H1 (cell line): ENCODE results near the gene DACH2. TPM values are rescaled to one million over a fixed set of nuclear protein-coding genes. Genes with fewer than 3 reads are reported as not detected.

Experiments
- CTCF ChIA-PET: fragments of 300-600 bp; sonication (Branson Sonifier 250); formaldehyde crosslinking; loops from one replicate; lab custom pipeline; 2021; ENCODE audit not compliant: partially characterized antibody; lab: Charles Lee
- POLR2A ChIA-PET: fragments of 300-600 bp; sonication (Branson Sonifier 250); formaldehyde crosslinking; loops from one replicate; lab custom pipeline; 2021; ENCODE audit warnings: inconsistent platforms; ENCODE audit not compliant: partially characterized antibody; lab: Charles Lee
- DNase-seq, 2 experiments: peaks; one replicate each; pipeline versions ENCODE4 v3.0.0 to v3.0.0-alpha.2; 2010 to 2022; ENCODE audit warnings: low spot score in 2 of 2, low read depth in 1 of 2, mixed read lengths in 1 of 2
- FAIRE-seq: peaks from 2 replicates; lab custom pipeline; 2011; peaks lifted over from hg19 to GRCh38; lab: Jason Lieb, UNC
- H2AFZ ChIP-seq: 2 replicates; pipeline ENCODE4 v1.8.1; 2012; ENCODE audit warnings: low read length, inconsistent platforms
- H2AK5ac ChIP-seq: 2 replicates; pipeline ENCODE4 v1.6.1; 2013; ENCODE audit warnings: low read depth, low read length
- H2BK120ac ChIP-seq: replicated peaks from 2 replicates; pipeline ENCODE3; 2013; ENCODE audit warnings: low read depth, low read length, inconsistent platforms
- H2BK12ac ChIP-seq: 2 replicates; pipeline ENCODE4 v1.6.1; 2013; ENCODE audit warnings: low read depth, low read length
- H2BK15ac ChIP-seq: 2 replicates; pipeline ENCODE4 v1.6.1; 2013; ENCODE audit warnings: low read length
- H2BK20ac ChIP-seq: 2 replicates; pipeline ENCODE4 v1.6.1; 2013; ENCODE audit warnings: low read length
- H2BK5ac ChIP-seq: 2 replicates; pipeline ENCODE4 v1.6.1; 2013; ENCODE audit warnings: low read depth, low read length
- H3K14ac ChIP-seq: 2 replicates; pipeline ENCODE4 v1.6.1; 2013; ENCODE audit warnings: inconsistent platforms; ENCODE audit not compliant: insufficient read length
- H3K18ac ChIP-seq: 2 replicates; pipeline ENCODE4 v1.6.1; 2013; ENCODE audit warnings: low read length; ENCODE audit errors: extremely low read depth
- H3K23ac ChIP-seq: 2 replicates; pipeline ENCODE4 v1.6.1; 2013; ENCODE audit warnings: inconsistent platforms; ENCODE audit not compliant: insufficient read length
- H3K23me2 ChIP-seq: 2 replicates; pipeline ENCODE4 v1.6.1; 2013; ENCODE audit warnings: low read depth, low read length
- H3K27ac ChIP-seq: 2 replicates; pipeline ENCODE4 v1.6.1; 2011; ENCODE audit warnings: low read depth, low read length, inconsistent platforms
- H3K27me3 ChIP-seq, 4 experiments: replicated peaks in 1 of 4; 1 replicate in 1 of 4; 2 replicates in 3 of 4; pipeline versions ENCODE4 v1.6.1 to v1.8.1; 2011 to 2013; ENCODE audit warnings: low read length in 3 of 4, mild to moderate bottlenecking in 3 of 4, inconsistent platforms in 2 of 4, mixed read lengths in 2 of 4, moderate library complexity in 1 of 4; ENCODE audit not compliant: control insufficient read depth in 3 of 4, insufficient read depth in 3 of 4; ENCODE audit errors: extremely low read depth in 1 of 4
- H3K36me3 ChIP-seq, 4 experiments: 2 replicates each; pipeline versions ENCODE4 v1.6.1 to v1.8.1; 2011 to 2013; ENCODE audit warnings: mild to moderate bottlenecking in 4 of 4, low read length in 3 of 4, moderate library complexity in 2 of 4, control low read depth in 1 of 4, inconsistent platforms in 1 of 4; ENCODE audit not compliant: insufficient read depth in 4 of 4, control insufficient read depth in 2 of 4
- H3K4ac ChIP-seq: replicated peaks from 2 replicates; pipeline ENCODE3; 2013; ENCODE audit warnings: low read length, low read depth, mixed read lengths, inconsistent platforms; ENCODE audit not compliant: insufficient read length
- H3K4me1 ChIP-seq, 4 experiments: replicated peaks in 1 of 4; 1 replicate in 1 of 4; 2 replicates in 3 of 4; pipeline versions ENCODE4 v1.6.1 to v1.8.1; 2011 to 2013; ENCODE audit warnings: low read length in 3 of 4, inconsistent platforms in 2 of 4, mixed read lengths in 1 of 4; ENCODE audit not compliant: insufficient read depth in 4 of 4, control insufficient read depth in 3 of 4
- H3K4me2 ChIP-seq, 2 experiments: 2 replicates each; pipeline versions ENCODE4 v1.6.1 to v1.8.1; 2011 to 2013; ENCODE audit warnings: low read depth in 2 of 2, low read length in 2 of 2, control low read depth in 1 of 2, inconsistent platforms in 1 of 2, mild to moderate bottlenecking in 1 of 2; ENCODE audit not compliant: insufficient read depth in 1 of 2
- H3K4me3 ChIP-seq, 4 experiments: fragments of 200-600, 300-600 bp in 1 of 4; sonication (generic), shearing (Covaris generic), sonication (Bioruptor Twin) in 1 of 4; 2 replicates each; pipeline versions ENCODE4 v1.5.1 to v1.8.1; 2011 to 2016; ENCODE audit warnings: low read length in 4 of 4, low read depth in 3 of 4, control low read depth in 2 of 4, inconsistent platforms in 2 of 4, mild to moderate bottlenecking in 2 of 4, mixed read lengths in 1 of 4, moderate library complexity in 1 of 4; ENCODE audit not compliant: insufficient read depth in 2 of 4; ENCODE audit errors: extremely low read depth in 1 of 4
- H3K56ac ChIP-seq: replicated peaks from 2 replicates; pipeline ENCODE3; 2013; ENCODE audit warnings: low read depth, mild to moderate bottlenecking, mixed read lengths, low read length, inconsistent platforms; ENCODE audit not compliant: insufficient read length
- H3K79me1 ChIP-seq: 2 replicates; pipeline ENCODE4 v1.6.1; 2013; ENCODE audit warnings: low read depth, low read length, control low read depth
- H3K79me2 ChIP-seq, 2 experiments: 2 replicates each; pipeline versions ENCODE4 v1.6.1 to v1.8.1; 2012 to 2013; ENCODE audit warnings: low read length in 2 of 2, mild to moderate bottlenecking in 2 of 2, inconsistent platforms in 1 of 2; ENCODE audit not compliant: insufficient read depth in 2 of 2, control insufficient read depth in 1 of 2
- H3K9ac ChIP-seq, 4 experiments: replicated peaks in 1 of 4; 1 replicate in 1 of 4; 2 replicates in 3 of 4; pipeline versions ENCODE4 v1.6.1 to v1.8.1; 2011 to 2013; ENCODE audit warnings: low read depth in 3 of 4, low read length in 3 of 4, control low read depth in 2 of 4, mild to moderate bottlenecking in 2 of 4, moderate library complexity in 2 of 4, inconsistent platforms in 1 of 4; ENCODE audit errors: extremely low read depth in 1 of 4
- H3K9me3 ChIP-seq, 2 experiments: 2 replicates each; pipeline versions ENCODE4 v1.6.1 to v1.8.1; 2012 to 2013; ENCODE audit warnings: mild to moderate bottlenecking in 2 of 2, moderate library complexity in 2 of 2, control low read depth in 1 of 2, inconsistent platforms in 1 of 2, low read depth in 1 of 2, low read length in 1 of 2, mixed read lengths in 1 of 2; ENCODE audit not compliant: insufficient read depth in 2 of 2
- H4K20me1 ChIP-seq, 2 experiments: replicated peaks in 1 of 2; 2 replicates each; pipeline versions ENCODE3 to v1.8.1; 2011 to 2013; ENCODE audit warnings: inconsistent platforms in 2 of 2, low read length in 2 of 2, mild to moderate bottlenecking in 1 of 2; ENCODE audit not compliant: insufficient read depth in 2 of 2, control insufficient read depth in 1 of 2
- H4K5ac ChIP-seq: 2 replicates; pipeline ENCODE4 v1.6.1; 2013; ENCODE audit warnings: low read length, low read depth, mixed read lengths, inconsistent platforms; ENCODE audit not compliant: insufficient read length
- H4K8ac ChIP-seq: 2 replicates; pipeline ENCODE4 v1.8.0; 2013; ENCODE audit warnings: mild to moderate bottlenecking, moderate library complexity, low read length, inconsistent platforms; ENCODE audit not compliant: insufficient read depth; ENCODE audit errors: extremely low read depth
- H4K91ac ChIP-seq: replicated peaks from 2 replicates; pipeline ENCODE3; 2013; ENCODE audit warnings: low read length, mixed read lengths, inconsistent platforms; ENCODE audit not compliant: insufficient read length
- CREB1 ChIP-seq: IDR thresholded peaks from 2 replicates; pipeline ENCODE4 v1.6.1; 2012; ENCODE audit warnings: inconsistent platforms
- JUN ChIP-seq: IDR thresholded peaks from 2 replicates; pipeline ENCODE4 v1.6.1; 2011; ENCODE audit warnings: low read depth, mild to moderate bottlenecking, improper control_type of control experiment, low read length
- RAD21 ChIP-seq, 2 experiments: IDR thresholded peaks in 1 of 2; conservative IDR thresholded peaks in 1 of 2; 2 replicates each; pipeline ENCODE4 v1.6.1; 2011; ENCODE audit warnings: low read depth in 2 of 2, low read length in 2 of 2, improper control_type of control experiment in 1 of 2, inconsistent platforms in 1 of 2, mild to moderate bottlenecking in 1 of 2, moderate library complexity in 1 of 2
- WGBS, 2 experiments: shearing (Covaris generic) in 1 of 2; methylation state at CpG; one replicate each; pipeline versions ENCODE4 v1.1.6 to v1.1.7; 2013 to 2015; ENCODE audit warnings: low lambda C conversion rate in 2 of 2, mixed read lengths in 2 of 2, inconsistent platforms in 1 of 2, low coverage in 1 of 2, missing lambda C conversion rate in 1 of 2; ENCODE audit not compliant: insufficient replicate concordance in 2 of 2, insufficient coverage in 1 of 2, insufficient read length in 1 of 2; ENCODE audit errors: extremely low coverage in 1 of 2, missing lambda C conversion rate in 1 of 2; 5-methylcytosine and 5-hydroxymethylcytosine counted together
- polyA plus RNA-seq, 7 experiments: library from polyadenylated mRNA; depleted of rRNA in 3 of 7; stranded (reverse) in 5 of 7; unstranded in 2 of 7; fragments of >200 nt in 5 of 7; fragments of 200-250 nt in 2 of 7; gene quantifications; 1 replicate in 5 of 7; 2 replicates in 1 of 7; 4 replicates in 1 of 7; pipeline versions ENCODE4 v1.2.1 to v1.2.3, GENCODE V29; 2011 to 2013; ENCODE audit warnings: missing spikeins in 2 of 7, mixed read lengths in 2 of 7
- total RNA-seq: library from RNA; stranded (reverse); fragmentation: NEBNext Ultra II Directional; extraction: Animal tissue kit (Norgen Biotek cat#: 25700); gene quantifications from 2 replicates; pipeline ENCODE4 v1.2.1, GENCODE V29; 2021

Gene DACH2
- total and polyA plus RNA-seq, 2 of the 8 experiments (the other 6 are each of a cell fraction or from before 2014, with no cell fraction given) = 1.0 to 1.8 TPM

- POLR2A ChIA-PET = no interaction called here
- no peak overlapping the region for H2AFZ ChIP-seq
- no peaks in the 10 kb centered on the region for H4K20me1 ChIP-seq
- no peak overlapping the region for H2BK120ac ChIP-seq
- no peak overlapping the region for H2BK12ac ChIP-seq
- TF ChIP-seq JUN (no peak), RAD21 (IDR thresholded peaks at IDR 0.05 in 1 of 2, conservative IDR thresholded peaks at IDR 0.05 in 1 of 2; ENCODE audit: low read depth in 2 of 2, low read length in 2 of 2) (0 out of 4 replicates have a peak, but pooled peaks of 1 of the 2 experiments have one; percentile 8), CREB1 (no peak)
- H3K36me3 ChIP-seq = no peaks in the 10 kb centered on the region
- CTCF ChIA-PET = no interaction called here
- no peak overlapping the region for H2BK20ac ChIP-seq
- H3K23me2 ChIP-seq = no peaks in the 10 kb centered on the region
- H3K9me3 ChIP-seq = peaks cover 17 to 19% of the 10 kb centered on the region in 2 experiments; a peak in 3 of 4 replicates
- no peak overlapping the region for H4K5ac ChIP-seq
- H3K18ac ChIP-seq = no peak overlapping the region
- no peak overlapping the region for H3K4me3 ChIP-seq
- no peak overlapping the region for H3K4ac ChIP-seq
- 83% methylated on average over 2 of the region's 3 CpGs; no CpG with 5 or more reads in 1 of the 2 experiments for WGBS, 2 experiments
- no peaks in the 10 kb centered on the region for H3K27me3 ChIP-seq
- H3K79me2 ChIP-seq = no peaks in the 10 kb centered on the region
- no peak overlapping the region for H4K91ac ChIP-seq
- DNase-seq (no peak), FAIRE-seq (no peak)
- no peak overlapping the region for H3K9ac ChIP-seq
- H3K14ac ChIP-seq = no peak overlapping the region
- H3K56ac ChIP-seq = no peak overlapping the region
- no peak overlapping the region for H2AK5ac ChIP-seq
- H3K4me2 ChIP-seq = no peak overlapping the region
- H4K8ac ChIP-seq = no peak overlapping the region
- no peak overlapping the region for H3K23ac ChIP-seq
- H2BK5ac ChIP-seq = no peak overlapping the region
- H2BK15ac ChIP-seq = no peak overlapping the region
- H3K79me1 ChIP-seq = no peaks in the 10 kb centered on the region
- no peak overlapping the region for H3K27ac ChIP-seq
- no peaks in the 10 kb centered on the region for H3K4me1 ChIP-seq
Measured at GRCh38 chrX:86322913-86323312, 174.7 kb downstream of the DACH2 start.
